ENCODE results near the gene CPA4.

DNA sequence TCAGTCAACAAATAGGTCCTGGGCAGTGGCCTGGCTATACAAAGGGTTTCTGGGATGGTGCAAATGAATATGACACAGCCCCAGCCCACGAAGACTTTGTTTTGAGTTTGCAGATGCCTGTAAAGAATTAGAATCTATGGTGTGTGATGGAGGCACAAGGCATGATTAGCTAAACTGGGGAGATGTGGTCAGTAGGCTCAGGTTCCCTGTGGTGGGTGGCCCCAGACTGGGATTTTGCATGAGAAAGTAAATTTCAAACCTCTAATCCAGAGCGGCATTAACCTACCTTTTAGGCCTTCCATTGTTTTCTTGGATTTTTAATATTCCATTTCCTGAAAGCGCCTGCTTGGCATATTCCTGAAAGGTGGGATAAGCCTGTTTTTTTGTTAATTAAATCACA lies 45.3 kb downstream of the CPA4 start:
- TF ChIP-seq, protein P1, sequence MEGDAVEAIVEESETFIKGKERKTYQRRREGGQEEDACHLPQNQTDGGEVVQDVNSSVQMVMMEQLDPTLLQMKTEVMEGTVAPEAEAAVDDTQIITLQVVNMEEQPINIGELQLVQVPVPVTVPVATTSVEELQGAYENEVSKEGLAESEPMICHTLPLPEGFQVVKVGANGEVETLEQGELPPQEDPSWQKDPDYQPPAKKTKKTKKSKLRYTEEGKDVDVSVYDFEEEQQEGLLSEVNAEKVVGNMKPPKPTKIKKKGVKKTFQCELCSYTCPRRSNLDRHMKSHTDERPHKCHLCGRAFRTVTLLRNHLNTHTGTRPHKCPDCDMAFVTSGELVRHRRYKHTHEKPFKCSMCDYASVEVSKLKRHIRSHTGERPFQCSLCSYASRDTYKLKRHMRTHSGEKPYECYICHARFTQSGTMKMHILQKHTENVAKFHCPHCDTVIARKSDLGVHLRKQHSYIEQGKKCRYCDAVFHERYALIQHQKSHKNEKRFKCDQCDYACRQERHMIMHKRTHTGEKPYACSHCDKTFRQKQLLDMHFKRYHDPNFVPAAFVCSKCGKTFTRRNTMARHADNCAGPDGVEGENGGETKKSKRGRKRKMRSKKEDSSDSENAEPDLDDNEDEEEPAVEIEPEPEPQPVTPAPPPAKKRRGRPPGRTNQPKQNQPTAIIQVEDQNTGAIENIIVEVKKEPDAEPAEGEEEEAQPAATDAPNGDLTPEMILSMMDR (conservative IDR thresholded peaks at IDR 0.05; ENCODE audit: low read length): no peak
- TF ChIP-seq EZH2phosphoT487 (IDR thresholded peaks at IDR 0.05; ENCODE audit: borderline replicate concordance, low read depth, low read length): no peak
